Measurements from ENCODE around the gene SH3PXD2B.

- TF ChIP-seq EP300 (IDR thresholded peaks at IDR 0.05) (no peak), CTCF (IDR thresholded peaks at IDR 0.05) (no peak), POLR2AphosphoS5 (IDR thresholded peaks at IDR 0.05) (peak in 2 of 3 donors; percentile 12 to 26), POLR2A (IDR thresholded peaks at IDR 0.05) (no peak)
Measured at GRCh38 chr5:172410662-172411483, 43.5 kb downstream of the SH3PXD2B start.

Measured in stomach (tissue), 4 donors.